ENCODE data around the gene ZNF385A. TPM values are rescaled to one million over a fixed set of nuclear protein-coding genes. Genes with fewer than 3 reads are reported as not detected.
A peak's percentile ranks its signal among the peaks of the same experiment; 100 is the strongest.

The ZNF385A gene
- total and polyA plus RNA-seq, 9 of the 15 experiments (the other 6 are each of a cell fraction or from before 2014, with no cell fraction given) = 1.0 to 111 (median 7.7) TPM

- 0 out of 2 replicates have a peak, but pooled peaks have one; percentile 22 for TF ChIP-seq ZNF766 (CRISPR knock-in tag; conservative IDR thresholded peaks at IDR 0.05)
Measured at GRCh38 chr12:54429014-54429471, 44.5 kb upstream of the ZNF385A start (continued).

GRCh38 chr12:54428050-54429013 lies 43.8 kb upstream of the ZNF385A start:
- no TSS peak for BruUV-seq (replicated peaks)
- POLR2A ChIA-PET = interaction anchor here (0.9 to 2.0 kb wide), 7 partner anchors 9 to 44 kb away, joined by 3 to 7 read pairs (median 5); partner anchors contain the start of genes GTSF1 and ITGA5
- intact Hi-C loops (cut with micrococcal nuclease) = no loop called here

More at GRCh38 chr12:54428050-54429013, 43.8 kb upstream of the ZNF385A start:
- Histone ChIP-seq H3K4me2 (ENCODE audit: insufficient read depth, low read length) (peak overlapping the region; percentile 16), H3K36me3 (ENCODE audit: control insufficient read depth, insufficient read depth, low read length) (no peaks in the 10 kb centered on the region), H3K79me2 (ENCODE audit: control insufficient read depth, insufficient read depth, low read length) (no peaks in the 10 kb centered on the region), H3K27me3 (ENCODE audit: control insufficient read depth in 2 of 2, insufficient read depth in 2 of 2, low read length in 2 of 2) (no peaks in the 10 kb centered on the region), H3K9ac (ENCODE audit: insufficient read depth in 1 of 2, low read depth in 2 of 2, low read length in 2 of 2) (peak overlapping the region; percentile 46 to 61; a peak in 3 of 4 replicates), H3K27ac (ENCODE audit: extremely low read depth, low read depth, low read length) (peak overlapping the region; percentile 73), H4K20me1 (replicated peaks; ENCODE audit: control insufficient read depth, insufficient read depth, low read length) (no peaks in the 10 kb centered on the region), H2AFZ (ENCODE audit: low read depth, low read length) (peak overlapping the region; percentile 93), H3K4me1 (replicated peaks in 1 of 2; ENCODE audit: control insufficient read depth in 2 of 2, insufficient read depth in 2 of 2, low read length in 2 of 2) (peaks cover 34 to 78% of the 10 kb centered on the region in 2 experiments), H3K4me3 (no peak overlapping the region), H3K9me1 (ENCODE audit: control insufficient read depth, insufficient read depth, low read length) (no peaks in the 10 kb centered on the region), H3K9me3 (replicated peaks; ENCODE audit: control insufficient read depth, insufficient read depth, low read depth, low read length) (no peaks in the 10 kb centered on the region)
- FAIRE-seq (no peak), ATAC-seq (peak; percentile 27), DNase-seq (ENCODE audit: extremely low read depth in 1 of 4, low spot score in 3 of 4) (peak in 3 of 4 experiments; percentile 32 to 60 (median 41))
- CTCF ChIA-PET (ENCODE audit: low intra/inter-chr PET ratio) = no interaction called here
- in situ Hi-C loops (cut with MboI) = no loop called here
- WGBS (ENCODE audit: insufficient coverage, low coverage, missing lambda C conversion rate) = 36% methylated on average over 10 of the region's 13 CpGs
- TF ChIP-seq VEZF1 (CRISPR knock-in tag; IDR thresholded peaks at IDR 0.05) (peak; percentile 84), RNF2 (IDR thresholded peaks at IDR 0.05) (peak; percentile 38; the same call in 1 of the 2 replicates), MIER1 (IDR thresholded peaks at IDR 0.05; ENCODE audit: low read depth) (no peak), ZBTB1 (CRISPR knock-in tag; IDR thresholded peaks at IDR 0.05; ENCODE audit: borderline replicate concordance, low read depth) (peak; percentile 28; the same call in 1 of the 2 replicates), NR2C2 (CRISPR knock-in tag; IDR thresholded peaks at IDR 0.05) (no peak), NR2C2 (tag; IDR thresholded peaks at IDR 0.05) (peak; percentile 22; the same call in 1 of the 2 replicates), FOSL1 (tag; conservative IDR thresholded peaks at IDR 0.05) (peak; percentile 54), E2F6 (IDR thresholded peaks at IDR 0.05; ENCODE audit: borderline replicate concordance in 1 of 2, extremely low read depth in 1 of 2, insufficient read depth in 1 of 2, insufficient read length in 1 of 2, low read depth in 1 of 2, low read length in 1 of 2, poor library complexity in 1 of 2, severe bottlenecking in 1 of 2) (peak in 1 of 2 experiments; percentile 2), ZBTB7A (IDR thresholded peaks at IDR 0.05; ENCODE audit: borderline replicate concordance, control insufficient read depth, low read depth, low read length) (peak; percentile 73), ZNF740 (CRISPR knock-in tag; IDR thresholded peaks at IDR 0.05) (peak; percentile 72; the same call in 1 of the 2 replicates), ZNF740 (tag; IDR thresholded peaks at IDR 0.05) (no peak), ETV5 (CRISPR knock-in tag; IDR thresholded peaks at IDR 0.05; ENCODE audit: low read depth) (no peak)
